H4 (cell line): ENCODE data around the gene CCDC107. TPM values are rescaled to one million over a fixed set of nuclear protein-coding genes. Genes with fewer than 3 reads are reported as not detected.

Experiments
- DNase-seq: peaks from one replicate; pipeline ENCODE4 v3.0.0-alpha.2; 2015; ENCODE audit warnings: low spot score
- total RNA-seq: library from RNA; depleted of rRNA; stranded (reverse); fragments of >200 nt; shearing (Covaris generic); gene quantifications from 2 replicates; pipeline ENCODE4 v1.2.3, GENCODE V29; 2014

Gene CCDC107
- total RNA-seq, 1 experiment from 2014 or later = 7.9 TPM

- DNase-seq = peak; percentile 53
Measured at GRCh38 chr9:35660966-35661415, 2.9 kb downstream of the CCDC107 start.

GRCh38 chr9:35661756-35662350 is 3.8 kb downstream of the CCDC107 start:
- no peak for DNase-seq

- DNase-seq = no peak
Measured at GRCh38 chr9:35662437-35662836, 4.3 kb downstream of the CCDC107 start.

- peak; percentile 82 for DNase-seq
Measured at GRCh38 chr9:35664531-35665470, 6.7 kb downstream of the CCDC107 start, which contains the start of gene ARHGEF39. ARHGEF39 (minus strand) TSS chr9:35665195; CDS start chr9:35665169, 26 bp downstream.

- no peak for DNase-seq
Measured at GRCh38 chr9:35665471-35665818, 7.4 kb downstream of the CCDC107 start.

- DNase-seq = no peak
Measured at GRCh38 chr9:35666045-35666444, 8.0 kb downstream of the CCDC107 start.

GRCh38 chr9:35666549-35666948 is 8.5 kb downstream of the CCDC107 start:
- no peak for DNase-seq

- DNase-seq = no peak
Measured at GRCh38 chr9:35667939-35668338, 9.8 kb downstream of the CCDC107 start.

- DNase-seq = no peak
Measured at GRCh38 chr9:35669331-35670145, 11.4 kb downstream of the CCDC107 start.

- DNase-seq = no peak
Measured at GRCh38 chr9:35673132-35674024, 15.3 kb downstream of the CCDC107 start, which contains the start of gene CA9. CA9 (plus strand) TSS chr9:35673928; CDS start chr9:35673960, 32 bp downstream.

GRCh38 chr9:35674025-35674361 is 15.9 kb downstream of the CCDC107 start:
- no peak for DNase-seq

GRCh38 chr9:35675204-35675603 is 17.1 kb downstream of the CCDC107 start:
- DNase-seq = no peak

- DNase-seq = no peak
Measured at GRCh38 chr9:35675732-35676392, 17.8 kb downstream of the CCDC107 start.

GRCh38 chr9:35679091-35679490 is 21.0 kb downstream of the CCDC107 start:
- DNase-seq = no peak

- no peak for DNase-seq
Measured at GRCh38 chr9:35679766-35680330, 21.8 kb downstream of the CCDC107 start.

GRCh38 chr9:35680331-35681105 is 22.4 kb downstream of the CCDC107 start:
- no peak for DNase-seq

GRCh38 chr9:35681341-35682002 is 23.4 kb downstream of the CCDC107 start:
- DNase-seq = no peak

- DNase-seq = no peak
Measured at GRCh38 chr9:35682051-35682450, 24.0 kb downstream of the CCDC107 start.
